ENCODE measurements around the gene EWSR1.
"Not testable (repeated sequence)": the region's sequence is repeated elsewhere in the genome, so short reads cannot be mapped to it uniquely, and the experiment has no call there.

Gene EWSR1

GRCh38 chr22:29343313-29343805 is 75.3 kb downstream of the EWSR1 start:
- Histone ChIP-seq H3K9ac (ENCODE audit: low read length) (no peak overlapping the region), H3K79me1 (ENCODE audit: low read length) (no peaks in the 10 kb centered on the region), H3K18ac (ENCODE audit: low read length) (no peak overlapping the region), H3K79me2 (ENCODE audit: control insufficient read depth, insufficient read depth, low read length) (no peaks in the 10 kb centered on the region), H2BK15ac (replicated peaks; ENCODE audit: low read depth) (no peak overlapping the region), H3K23ac (ENCODE audit: low read length) (no peak overlapping the region), H3K4me3 (ENCODE audit: low read length) (no peak overlapping the region), H2BK5ac (ENCODE audit: low read length) (no peak overlapping the region), H4K8ac (ENCODE audit: low read depth, low read length) (no peak overlapping the region), H3K4me2 (ENCODE audit: low read length) (no peak overlapping the region), H3K4me1 (ENCODE audit: control insufficient read depth, low read depth, low read length) (no peaks in the 10 kb centered on the region), H4K5ac (ENCODE audit: low read length) (no peak overlapping the region), H3K27me3 (ENCODE audit: insufficient read depth, low read length, poor library complexity) (no peaks in the 10 kb centered on the region), H3K4ac (ENCODE audit: low read depth, low read length) (no peak overlapping the region), H2BK120ac (ENCODE audit: low read depth, low read length) (no peak overlapping the region), H2AK5ac (ENCODE audit: low read length) (no peak overlapping the region), H3K27ac (ENCODE audit: low read depth, low read length) (no peak overlapping the region), H3K56ac (ENCODE audit: low read length) (no peak overlapping the region), H3K36me3 (ENCODE audit: control insufficient read depth, insufficient read depth, low read length) (peaks cover 25% of the 10 kb centered on the region)
- no peak for DNase-seq
- no CpG with 5 or more reads among the region's 7 CpGs for WGBS (ENCODE audit: extremely low coverage, insufficient coverage, low lambda C conversion rate)

DNA sequence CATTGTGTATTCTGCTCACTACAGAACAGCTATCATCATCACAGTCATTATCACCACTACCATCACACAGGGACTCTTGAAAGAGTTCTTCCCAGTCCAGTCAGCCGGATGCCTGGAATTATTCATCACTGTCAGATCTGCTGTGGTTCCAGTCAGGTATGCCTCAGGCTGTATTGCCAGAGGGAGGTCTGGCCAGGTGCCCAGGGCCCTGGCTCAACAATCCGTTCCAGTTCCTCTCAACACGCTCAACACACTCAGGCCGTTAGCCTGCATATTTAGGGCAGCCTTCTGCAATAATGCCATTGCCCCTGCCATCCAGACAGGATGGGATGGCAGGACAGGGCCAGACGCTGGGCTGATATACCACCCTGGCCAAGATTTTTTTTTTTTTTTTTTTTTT is 76.1 kb downstream of the EWSR1 start:
- Histone ChIP-seq H3K36me3 (ENCODE audit: control insufficient read depth, insufficient read depth, low read length) (peaks cover 23% of the 10 kb centered on the region), H3K23ac (ENCODE audit: low read length) (no peak overlapping the region), H3K4ac (ENCODE audit: low read depth, low read length) (no peak overlapping the region), H2AK5ac (ENCODE audit: low read length) (no peak overlapping the region), H3K18ac (ENCODE audit: low read length) (no peak overlapping the region), H3K4me3 (ENCODE audit: low read length) (no peak overlapping the region), H3K4me1 (ENCODE audit: control insufficient read depth, low read depth, low read length) (no peaks in the 10 kb centered on the region), H2BK120ac (ENCODE audit: low read depth, low read length) (no peak overlapping the region), H2BK5ac (ENCODE audit: low read length) (no peak overlapping the region), H4K5ac (ENCODE audit: low read length) (no peak overlapping the region), H3K27me3 (ENCODE audit: insufficient read depth, low read length, poor library complexity) (no peaks in the 10 kb centered on the region), H3K27ac (ENCODE audit: low read depth, low read length) (no peak overlapping the region), H4K8ac (ENCODE audit: low read depth, low read length) (no peak overlapping the region), H3K4me2 (ENCODE audit: low read length) (no peak overlapping the region), H3K79me2 (ENCODE audit: control insufficient read depth, insufficient read depth, low read length) (no peaks in the 10 kb centered on the region), H2BK15ac (replicated peaks; ENCODE audit: low read depth) (no peak overlapping the region), H3K9ac (ENCODE audit: low read length) (no peak overlapping the region), H3K79me1 (ENCODE audit: low read length) (no peaks in the 10 kb centered on the region), H3K56ac (ENCODE audit: low read length) (no peak overlapping the region)
- no CpG with 5 or more reads among the region's 5 CpGs for WGBS (ENCODE audit: extremely low coverage, insufficient coverage, low lambda C conversion rate)
- peak; percentile 37 for DNase-seq

- H4K5ac ChIP-seq (ENCODE audit: low read length); H3K4me3 ChIP-seq (ENCODE audit: low read length); H3K4me2 ChIP-seq (ENCODE audit: low read length); H3K56ac ChIP-seq (ENCODE audit: low read length); H3K4me1 ChIP-seq (ENCODE audit: control insufficient read depth, low read depth, low read length); H2BK5ac ChIP-seq (ENCODE audit: low read length); H3K4ac ChIP-seq (ENCODE audit: low read depth, low read length); H3K79me2 ChIP-seq (ENCODE audit: control insufficient read depth, insufficient read depth, low read length); H3K18ac ChIP-seq (ENCODE audit: low read length); H3K9ac ChIP-seq (ENCODE audit: low read length); H4K8ac ChIP-seq (ENCODE audit: low read depth, low read length); H3K27ac ChIP-seq (ENCODE audit: low read depth, low read length); H2AK5ac ChIP-seq (ENCODE audit: low read length); DNase-seq; H3K27me3 ChIP-seq (ENCODE audit: insufficient read depth, low read length, poor library complexity); H2BK15ac ChIP-seq (replicated peaks; ENCODE audit: low read depth); H3K79me1 ChIP-seq (ENCODE audit: low read length); H3K23ac ChIP-seq (ENCODE audit: low read length); H2BK120ac ChIP-seq (ENCODE audit: low read depth, low read length): not testable (repeated sequence)
- no CpG with 5 or more reads among the region's 5 CpGs for WGBS (ENCODE audit: extremely low coverage, insufficient coverage, low lambda C conversion rate)
- peaks cover 26% of the 10 kb centered on the region for H3K36me3 ChIP-seq (ENCODE audit: control insufficient read depth, insufficient read depth, low read length)
These were observed 76.8 kb downstream of the EWSR1 start for GRCh38 chr22:29344889-29345288.

DNA sequence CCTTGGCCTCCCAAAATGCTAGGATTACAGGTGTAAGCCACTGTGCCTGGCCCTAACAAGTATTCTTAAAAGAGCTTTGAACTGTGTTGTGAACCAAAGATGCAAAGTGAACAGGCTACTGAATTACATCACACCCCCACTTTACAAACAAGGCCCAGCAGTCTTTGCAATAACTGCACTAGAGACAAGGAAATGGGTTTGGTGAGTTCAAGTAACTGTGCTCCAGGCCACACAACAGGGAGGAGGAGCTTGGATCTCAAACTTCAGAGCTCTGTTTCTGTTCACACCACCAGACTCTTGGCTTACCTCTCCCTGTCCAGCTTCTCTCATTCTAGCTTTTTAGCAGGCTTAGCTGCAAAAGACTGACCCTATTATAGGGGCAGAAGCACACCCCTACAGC is 77.9 kb downstream of the EWSR1 start:
- Histone ChIP-seq H3K4ac (ENCODE audit: low read depth, low read length) (no peak overlapping the region), H3K4me2 (ENCODE audit: low read length) (no peak overlapping the region), H2AK5ac (ENCODE audit: low read length) (no peak overlapping the region), H3K27me3 (ENCODE audit: insufficient read depth, low read length, poor library complexity) (no peaks in the 10 kb centered on the region), H2BK120ac (ENCODE audit: low read depth, low read length) (no peak overlapping the region), H3K4me1 (ENCODE audit: control insufficient read depth, low read depth, low read length) (no peaks in the 10 kb centered on the region), H2BK5ac (ENCODE audit: low read length) (no peak overlapping the region), H3K36me3 (ENCODE audit: control insufficient read depth, insufficient read depth, low read length) (peaks cover 24% of the 10 kb centered on the region), H4K5ac (ENCODE audit: low read length) (no peak overlapping the region), H3K9ac (ENCODE audit: low read length) (no peak overlapping the region), H3K79me1 (ENCODE audit: low read length) (no peaks in the 10 kb centered on the region), H3K79me2 (ENCODE audit: control insufficient read depth, insufficient read depth, low read length) (no peaks in the 10 kb centered on the region), H3K18ac (ENCODE audit: low read length) (no peak overlapping the region), H3K56ac (ENCODE audit: low read length) (no peak overlapping the region), H2BK15ac (replicated peaks; ENCODE audit: low read depth) (no peak overlapping the region), H3K23ac (ENCODE audit: low read length) (no peak overlapping the region), H3K27ac (ENCODE audit: low read depth, low read length) (no peak overlapping the region), H4K8ac (ENCODE audit: low read depth, low read length) (no peak overlapping the region), H3K4me3 (ENCODE audit: low read length) (no peak overlapping the region)
- DNase-seq: no peak

GRCh38 chr22:29346659-29347058 is 78.6 kb downstream of the EWSR1 start:
- H4K5ac ChIP-seq (ENCODE audit: low read length): no peak overlapping the region
- H2BK120ac ChIP-seq (ENCODE audit: low read depth, low read length): no peak overlapping the region
- H3K23ac ChIP-seq (ENCODE audit: low read length): no peak overlapping the region
- H3K56ac ChIP-seq (ENCODE audit: low read length): no peak overlapping the region
- DNase-seq: no peak
- no peak overlapping the region for H3K9ac ChIP-seq (ENCODE audit: low read length)
- no peak overlapping the region for H2BK15ac ChIP-seq (replicated peaks; ENCODE audit: low read depth)
- no peak overlapping the region for H2BK5ac ChIP-seq (ENCODE audit: low read length)
- no peaks in the 10 kb centered on the region for H3K27me3 ChIP-seq (ENCODE audit: insufficient read depth, low read length, poor library complexity)
- H3K18ac ChIP-seq (ENCODE audit: low read length): no peak overlapping the region
- peaks cover 21% of the 10 kb centered on the region for H3K36me3 ChIP-seq (ENCODE audit: control insufficient read depth, insufficient read depth, low read length)
- H3K4me2 ChIP-seq (ENCODE audit: low read length): no peak overlapping the region
- no peaks in the 10 kb centered on the region for H3K79me2 ChIP-seq (ENCODE audit: control insufficient read depth, insufficient read depth, low read length)
- H3K4me3 ChIP-seq (ENCODE audit: low read length): no peak overlapping the region
- no peak overlapping the region for H2AK5ac ChIP-seq (ENCODE audit: low read length)
- no CpG with 5 or more reads among the region's 4 CpGs for WGBS (ENCODE audit: extremely low coverage, insufficient coverage, low lambda C conversion rate)
- no peaks in the 10 kb centered on the region for H3K4me1 ChIP-seq (ENCODE audit: control insufficient read depth, low read depth, low read length)
- H3K27ac ChIP-seq (ENCODE audit: low read depth, low read length): no peak overlapping the region
- H4K8ac ChIP-seq (ENCODE audit: low read depth, low read length): no peak overlapping the region
- H3K79me1 ChIP-seq (ENCODE audit: low read length): no peaks in the 10 kb centered on the region
- no peak overlapping the region for H3K4ac ChIP-seq (ENCODE audit: low read depth, low read length)

GRCh38 chr22:29348041-29348440 is 80.0 kb downstream of the EWSR1 start:
- H2AK5ac ChIP-seq (ENCODE audit: low read length): no peak overlapping the region
- no peak overlapping the region for H2BK5ac ChIP-seq (ENCODE audit: low read length)
- no peak overlapping the region for H2BK15ac ChIP-seq (replicated peaks; ENCODE audit: low read depth)
- no peak overlapping the region for H3K4me3 ChIP-seq (ENCODE audit: low read length)
- no peaks in the 10 kb centered on the region for H3K79me2 ChIP-seq (ENCODE audit: control insufficient read depth, insufficient read depth, low read length)
- no peak overlapping the region for H4K5ac ChIP-seq (ENCODE audit: low read length)
- no peak overlapping the region for H3K56ac ChIP-seq (ENCODE audit: low read length)
- no peaks in the 10 kb centered on the region for H3K4me1 ChIP-seq (ENCODE audit: control insufficient read depth, low read depth, low read length)
- H3K27me3 ChIP-seq (ENCODE audit: insufficient read depth, low read length, poor library complexity): no peaks in the 10 kb centered on the region
- H3K4me2 ChIP-seq (ENCODE audit: low read length): no peak overlapping the region
- no CpG with 5 or more reads among the region's 2 CpGs for WGBS (ENCODE audit: extremely low coverage, insufficient coverage, low lambda C conversion rate)
- no peak overlapping the region for H3K23ac ChIP-seq (ENCODE audit: low read length)
- H3K36me3 ChIP-seq (ENCODE audit: control insufficient read depth, insufficient read depth, low read length): peaks cover 22% of the 10 kb centered on the region
- no peak overlapping the region for H3K4ac ChIP-seq (ENCODE audit: low read depth, low read length)
- no peak overlapping the region for H3K18ac ChIP-seq (ENCODE audit: low read length)
- no peak overlapping the region for H3K27ac ChIP-seq (ENCODE audit: low read depth, low read length)
- H3K9ac ChIP-seq (ENCODE audit: low read length): no peak overlapping the region
- H3K79me1 ChIP-seq (ENCODE audit: low read length): no peaks in the 10 kb centered on the region
- no peak for DNase-seq
- no peak overlapping the region for H2BK120ac ChIP-seq (ENCODE audit: low read depth, low read length)
- H4K8ac ChIP-seq (ENCODE audit: low read depth, low read length): no peak overlapping the region

All from mesendoderm (in vitro differentiated cells).